WTC11 (cell line): ENCODE data around the gene TMEM60. TPM values are rescaled to one million over a fixed set of nuclear protein-coding genes. Genes with fewer than 3 reads are reported as not detected.

Experiments
- ATAC-seq: fragments of 200-7000 bp; cut with Tn5 transposase; 2 replicates; pipeline ENCODE4 v1.10.0; 2021; ENCODE audit warnings: mild to moderate bottlenecking, moderate library complexity
- CTCF ChIA-PET: fragments of 300-600 bp; sonication (Branson Sonifier 250); formaldehyde crosslinking; loops from one replicate; lab custom pipeline; 2021; ENCODE audit warnings: antibody characterized with exemption; lab: Charles Lee
- POLR2A ChIA-PET: fragments of 350-600 bp; sonication (Branson Sonifier 250); formaldehyde crosslinking; loops from one replicate; lab custom pipeline; 2021; ENCODE audit warnings: antibody characterized with exemption; lab: Charles Lee
- DNase-seq: peaks from one replicate; pipeline ENCODE4 v3.0.0; 2021; ENCODE audit warnings: low spot score
- H3K27ac Mint-ChIP-seq: 2 replicates; pipeline ENCODE4 v1.8.0; 2021; ENCODE audit warnings: mixed read lengths
- H3K27me3 Mint-ChIP-seq: 2 replicates; pipeline ENCODE4 v1.8.0; 2021; ENCODE audit warnings: low read depth, mild to moderate bottlenecking, moderate library complexity, mixed read lengths
- H3K36me3 Mint-ChIP-seq: 2 replicates; pipeline ENCODE4 v1.8.0; 2021; ENCODE audit warnings: mixed read lengths
- H3K4me1 Mint-ChIP-seq: 2 replicates; pipeline ENCODE4 v1.8.0; 2022; ENCODE audit warnings: mixed read lengths
- H3K4me3 Mint-ChIP-seq: 2 replicates; pipeline ENCODE4 v1.8.0; 2021; ENCODE audit warnings: mild to moderate bottlenecking, moderate library complexity, mixed read lengths
- H3K9me3 Mint-ChIP-seq: 2 replicates; pipeline ENCODE4 v1.8.0; 2021; ENCODE audit warnings: mixed read lengths
- ARID4B ChIP-seq: sonication (generic); formaldehyde crosslinking; IDR thresholded peaks from 2 replicates; pipeline ENCODE4 v1.8.0; 2023; ENCODE audit warnings: missing genetic modification reagents, mild to moderate bottlenecking, borderline replicate concordance
- ATF1 ChIP-seq: sonication (generic); formaldehyde crosslinking; IDR thresholded peaks from 2 replicates; pipeline ENCODE4 v1.8.1; 2023; ENCODE audit warnings: mild to moderate bottlenecking, moderate library complexity, missing genetic modification reagents
- E2F1 ChIP-seq: sonication (generic); formaldehyde crosslinking; IDR thresholded peaks from 2 replicates; pipeline ENCODE4 v1.8.0; 2022; ENCODE audit warnings: mild to moderate bottlenecking, missing genetic modification reagents
- E2F4 ChIP-seq: sonication (generic); formaldehyde crosslinking; IDR thresholded peaks from 2 replicates; pipeline ENCODE4 v1.8.1; 2022; ENCODE audit warnings: low read depth, mild to moderate bottlenecking, moderate library complexity, missing genetic modification reagents, borderline replicate concordance
- FOXP1 ChIP-seq: sonication (generic); formaldehyde crosslinking; IDR thresholded peaks from 2 replicates; pipeline ENCODE4 v1.8.0; 2022; ENCODE audit warnings: missing genetic modification reagents, mild to moderate bottlenecking, moderate library complexity, borderline replicate concordance
- GRHL2 ChIP-seq: fragments of 250-450 bp; sonication (Bioruptor Pico); IDR thresholded peaks from 2 replicates; pipeline ENCODE4 v1.8.0; 2022; ENCODE audit warnings: mild to moderate bottlenecking, moderate library complexity; ENCODE audit not compliant: insufficient replicate concordance, severe bottlenecking
- GTF2I ChIP-seq: fragments of 250-450 bp; sonication (Bioruptor Pico); conservative IDR thresholded peaks from 2 replicates; pipeline ENCODE4 v1.4.0; 2021; ENCODE audit warnings: mild to moderate bottlenecking
- KAT7 ChIP-seq: sonication (generic); formaldehyde crosslinking; IDR thresholded peaks from 2 replicates; pipeline ENCODE4 v1.8.1; 2023; ENCODE audit warnings: missing genetic modification reagents, mild to moderate bottlenecking, borderline replicate concordance
- NR2C2 ChIP-seq: sonication (generic); formaldehyde crosslinking; IDR thresholded peaks from 2 replicates; pipeline ENCODE4 v1.8.0; 2022; ENCODE audit warnings: mild to moderate bottlenecking, missing genetic modification reagents
- SP1 ChIP-seq: sonication (generic); formaldehyde crosslinking; conservative IDR thresholded peaks from 2 replicates; pipeline ENCODE4 v1.8.1; 2022; ENCODE audit warnings: missing genetic modification reagents
- TCF7 ChIP-seq: sonication (generic); formaldehyde crosslinking; IDR thresholded peaks from 2 replicates; pipeline ENCODE4 v1.8.0; 2022; ENCODE audit warnings: mild to moderate bottlenecking, low read depth, missing genetic modification reagents, moderate library complexity
- TEAD4 ChIP-seq: sonication (generic); formaldehyde crosslinking; IDR thresholded peaks from 2 replicates; pipeline ENCODE4 v1.8.0; 2022; ENCODE audit warnings: mild to moderate bottlenecking, missing genetic modification reagents
- ZNF263 ChIP-seq: sonication (generic); formaldehyde crosslinking; IDR thresholded peaks from 2 replicates; pipeline ENCODE4 v1.8.1; 2022; ENCODE audit warnings: low read depth, mild to moderate bottlenecking, moderate library complexity, missing genetic modification reagents
- total RNA-seq: library from RNA; stranded (reverse); gene quantifications from 3 replicates; pipeline ENCODE4 v1.2.3, GENCODE V29; 2021
- TF ChIP-seq, protein P1 (sequence below): fragments of 250-450 bp; sonication (Bioruptor Pico); IDR thresholded peaks from 2 replicates; pipeline ENCODE4 v1.9.0; 2021; ENCODE audit warnings: mild to moderate bottlenecking
- TF ChIP-seq, protein P2 (sequence below): sonication (generic); formaldehyde crosslinking; IDR thresholded peaks from 2 replicates; pipeline ENCODE4 v1.8.0; 2022; ENCODE audit warnings: mild to moderate bottlenecking, missing genetic modification reagents

The TMEM60 gene
- total RNA-seq, 1 experiment from 2014 or later: 21.5 TPM

- TF ChIP-seq ATF1 (CRISPR knock-in tag) (no peak), TCF7 (CRISPR knock-in tag) (no peak), ARID4B (CRISPR knock-in tag) (no peak), NR2C2 (CRISPR knock-in tag) (no peak), GRHL2 (CRISPR knock-in tag) (no peak), FOXP1 (CRISPR knock-in tag) (no peak), SP1 (CRISPR knock-in tag) (no peak), KAT7 (CRISPR knock-in tag) (no peak), ZNF263 (CRISPR knock-in tag) (no peak), E2F1 (CRISPR knock-in tag) (no peak), E2F4 (no peak), GTF2I (CRISPR knock-in tag) (no peak), TEAD4 (CRISPR knock-in tag) (no peak)
- TF ChIP-seq, protein P1, sequence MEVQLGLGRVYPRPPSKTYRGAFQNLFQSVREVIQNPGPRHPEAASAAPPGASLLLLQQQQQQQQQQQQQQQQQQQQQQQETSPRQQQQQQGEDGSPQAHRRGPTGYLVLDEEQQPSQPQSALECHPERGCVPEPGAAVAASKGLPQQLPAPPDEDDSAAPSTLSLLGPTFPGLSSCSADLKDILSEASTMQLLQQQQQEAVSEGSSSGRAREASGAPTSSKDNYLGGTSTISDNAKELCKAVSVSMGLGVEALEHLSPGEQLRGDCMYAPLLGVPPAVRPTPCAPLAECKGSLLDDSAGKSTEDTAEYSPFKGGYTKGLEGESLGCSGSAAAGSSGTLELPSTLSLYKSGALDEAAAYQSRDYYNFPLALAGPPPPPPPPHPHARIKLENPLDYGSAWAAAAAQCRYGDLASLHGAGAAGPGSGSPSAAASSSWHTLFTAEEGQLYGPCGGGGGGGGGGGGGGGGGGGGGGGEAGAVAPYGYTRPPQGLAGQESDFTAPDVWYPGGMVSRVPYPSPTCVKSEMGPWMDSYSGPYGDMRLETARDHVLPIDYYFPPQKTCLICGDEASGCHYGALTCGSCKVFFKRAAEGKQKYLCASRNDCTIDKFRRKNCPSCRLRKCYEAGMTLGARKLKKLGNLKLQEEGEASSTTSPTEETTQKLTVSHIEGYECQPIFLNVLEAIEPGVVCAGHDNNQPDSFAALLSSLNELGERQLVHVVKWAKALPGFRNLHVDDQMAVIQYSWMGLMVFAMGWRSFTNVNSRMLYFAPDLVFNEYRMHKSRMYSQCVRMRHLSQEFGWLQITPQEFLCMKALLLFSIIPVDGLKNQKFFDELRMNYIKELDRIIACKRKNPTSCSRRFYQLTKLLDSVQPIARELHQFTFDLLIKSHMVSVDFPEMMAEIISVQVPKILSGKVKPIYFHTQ: no peak
- TF ChIP-seq, protein P2, sequence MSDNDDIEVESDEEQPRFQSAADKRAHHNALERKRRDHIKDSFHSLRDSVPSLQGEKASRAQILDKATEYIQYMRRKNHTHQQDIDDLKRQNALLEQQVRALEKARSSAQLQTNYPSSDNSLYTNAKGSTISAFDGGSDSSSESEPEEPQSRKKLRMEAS (CRISPR knock-in tag): no peak
- Mint-ChIP-seq H3K27ac (no peak overlapping the region), H3K4me3 (peak overlapping the region; percentile 99), H3K9me3 (peaks cover under 1% of the 10 kb centered on the region; the same call in 1 of the 2 replicates), H3K27me3 (no peaks in the 10 kb centered on the region), H3K36me3 (no peaks in the 10 kb centered on the region), H3K4me1 (peaks cover 25% of the 10 kb centered on the region)
- ATAC-seq (no peak), DNase-seq (no peak)
- ChIA-PET POLR2A (no interaction called here), CTCF (no interaction called here)
Measured at GRCh38 chr7:77800158-77800557, 1.9 kb upstream of the TMEM60 start.
